Keratinocyte (primary cell): ENCODE results near the gene AUH. TPM values are rescaled to one million over a fixed set of nuclear protein-coding genes. Genes with fewer than 3 reads are reported as not detected.

Experiments
- DNase-seq: peaks from one replicate; pipeline ENCODE4 v3.0.0-alpha.2; 2011; ENCODE audit warnings: low read depth, missing footprints, low spot score
- FAIRE-seq: peaks from 2 replicates; lab custom pipeline; 2011; peaks lifted over from hg19 to GRCh38; lab: Jason Lieb, UNC
- H2AFZ ChIP-seq: 2 replicates; pipeline ENCODE4 v1.6.0; 2012; ENCODE audit warnings: low read length, control low read depth, inconsistent platforms; ENCODE audit not compliant: control insufficient read depth
- H3K27ac ChIP-seq: 2 replicates; pipeline ENCODE4 v1.5.1; 2011; ENCODE audit warnings: low read length; ENCODE audit not compliant: control insufficient read depth, insufficient read depth
- H3K27me3 ChIP-seq: 3 replicates; pipeline ENCODE4 v1.6.0; 2011; ENCODE audit warnings: low read length; ENCODE audit not compliant: control insufficient read depth, insufficient read depth; ENCODE audit errors: extremely low read depth
- H3K36me3 ChIP-seq, 2 experiments: 2 replicates in 1 of 2; 3 replicates in 1 of 2; pipeline ENCODE4 v1.5.1; 2011; ENCODE audit warnings: low read length in 2 of 2, mild to moderate bottlenecking in 1 of 2; ENCODE audit not compliant: control insufficient read depth in 2 of 2, insufficient read depth in 2 of 2; ENCODE audit errors: extremely low read depth in 1 of 2
- H3K4me1 ChIP-seq: 3 replicates; pipeline ENCODE4 v1.5.1; 2011; ENCODE audit warnings: low read length; ENCODE audit not compliant: control insufficient read depth, insufficient read depth; ENCODE audit errors: extremely low read depth
- H3K4me2 ChIP-seq: 3 replicates; pipeline ENCODE4 v1.6.0; 2011; ENCODE audit warnings: low read depth, low read length; ENCODE audit not compliant: control insufficient read depth, insufficient read depth; ENCODE audit errors: extremely low read depth
- H3K4me3 ChIP-seq, 3 experiments: fragments of 200-600 bp in 1 of 3; sonication (generic) in 1 of 3; 2 replicates in 2 of 3; 3 replicates in 1 of 3; pipeline ENCODE4 v1.5.1; 2011 to 2016; ENCODE audit warnings: low read length in 3 of 3, mild to moderate bottlenecking in 3 of 3, control low read depth in 2 of 3, inconsistent platforms in 1 of 3, low read depth in 1 of 3, mixed read lengths in 1 of 3, mixed run types in 1 of 3, moderate library complexity in 1 of 3; ENCODE audit not compliant: control insufficient read depth in 2 of 3, insufficient read depth in 2 of 3; ENCODE audit errors: extremely low read depth in 1 of 3
- H3K79me2 ChIP-seq: 2 replicates; pipeline ENCODE4 v1.6.0; 2012; ENCODE audit warnings: low read length; ENCODE audit not compliant: control insufficient read depth, insufficient read depth
- H3K9ac ChIP-seq: 3 replicates; pipeline ENCODE4 v1.6.0; 2011; ENCODE audit warnings: low read length; ENCODE audit not compliant: control insufficient read depth, insufficient read depth; ENCODE audit errors: extremely low read depth
- H3K9me1 ChIP-seq: 3 replicates; pipeline ENCODE4 v1.6.0; 2011; ENCODE audit warnings: low read length; ENCODE audit not compliant: control insufficient read depth, insufficient read depth; ENCODE audit errors: extremely low read depth
- H3K9me3 ChIP-seq: 2 replicates; pipeline ENCODE4 v1.5.1; 2012; ENCODE audit warnings: low read depth, low read length; ENCODE audit not compliant: control insufficient read depth
- H4K20me1 ChIP-seq: 3 replicates; pipeline ENCODE4 v1.6.0; 2011; ENCODE audit warnings: low read length; ENCODE audit not compliant: control insufficient read depth, insufficient read depth; ENCODE audit errors: extremely low read depth
- CTCF ChIP-seq, 3 experiments: IDR thresholded peaks in 1 of 3; conservative IDR thresholded peaks in 1 of 3; optimal IDR thresholded peaks in 1 of 3; 2 replicates in 2 of 3; 3 replicates in 1 of 3; pipeline versions ENCODE3 to v1.5.1; 2011; ENCODE audit warnings: low read length in 3 of 3, mild to moderate bottlenecking in 3 of 3, moderate library complexity in 2 of 3, control low read depth in 1 of 3, inconsistent platforms in 1 of 3; ENCODE audit not compliant: insufficient read depth in 2 of 3; ENCODE audit errors: extremely low read depth in 1 of 3
- EZH2 ChIP-seq: IDR thresholded peaks from one replicate; pipeline ENCODE4 v1.6.1; 2012; ENCODE audit warnings: inconsistent platforms, mild to moderate bottlenecking, low read length, moderate library complexity
- dilution Hi-C: fragments of 300-500 bp; cut with MboI; formaldehyde crosslinking; loops from one replicate; pipeline ENCODE4 v1.7.0; 2020; ENCODE audit warnings: low sequenced_read_pairs; ENCODE audit not compliant: extremely low pct_ligation_motif_present
- polyA plus RNA-seq, 5 experiments: library from polyadenylated mRNA; depleted of rRNA in 3 of 5; stranded (reverse) in 3 of 5; stranded (forward) in 1 of 5; unstranded in 1 of 5; fragments of >200 nt; gene quantifications; 1 replicate in 1 of 5; 2 replicates in 3 of 5; 3 replicates in 1 of 5; pipeline versions ENCODE4 v1.2.1 to v1.2.3, GENCODE V29; 2011 to 2012; ENCODE audit warnings: missing spikeins in 2 of 5, low read depth in 1 of 5, low replicate concordance in 1 of 5

Gene AUH
- polyA plus RNA-seq, 1 donor (not counting 4 experiments of a cell fraction or from before 2014, with no cell fraction given) = 5.5 TPM

- H3K27me3 ChIP-seq = peaks cover 4% of the 10 kb centered on the region
- no peak overlapping the region for H3K4me2 ChIP-seq
- H3K79me2 ChIP-seq = no peaks in the 10 kb centered on the region
- peaks cover 28% of the 10 kb centered on the region for H3K4me1 ChIP-seq
- dilution Hi-C loops = no loop called here
- FAIRE-seq (no peak), DNase-seq (no peak)
- H4K20me1 ChIP-seq = no peaks in the 10 kb centered on the region
- no peak overlapping the region for H2AFZ ChIP-seq
- H3K27ac ChIP-seq = no peak overlapping the region
- no peak overlapping the region for H3K9ac ChIP-seq
- TF ChIP-seq CTCF (optimal IDR thresholded peaks at IDR 0.05 in 1 of 3, IDR thresholded peaks at IDR 0.05 in 1 of 3, conservative IDR thresholded peaks at IDR 0.05 in 1 of 3; ENCODE audit: extremely low read depth in 1 of 3, insufficient read depth in 2 of 3, low read length in 3 of 3) (no peak), EZH2 (no peak)
- H3K9me1 ChIP-seq = no peaks in the 10 kb centered on the region
- H3K9me3 ChIP-seq = peaks cover 4% of the 10 kb centered on the region
- no peak overlapping the region for H3K4me3 ChIP-seq
- no peaks in the 10 kb centered on the region for H3K36me3 ChIP-seq
Measured at GRCh38 chr9:91198405-91198804, 163.3 kb downstream of the AUH start.

GRCh38 chr9:91197232-91198181, 164.2 kb downstream of the AUH start:
- H3K9ac ChIP-seq = no peak overlapping the region
- TF ChIP-seq EZH2 = no peak
- no peak for TF ChIP-seq CTCF (optimal IDR thresholded peaks at IDR 0.05 in 1 of 3, IDR thresholded peaks at IDR 0.05 in 1 of 3, conservative IDR thresholded peaks at IDR 0.05 in 1 of 3; ENCODE audit: extremely low read depth in 1 of 3, insufficient read depth in 2 of 3, low read length in 3 of 3)
- dilution Hi-C loops = no loop called here
- H3K4me2 ChIP-seq = peak overlapping the region; percentile 31
- no peak overlapping the region for H2AFZ ChIP-seq
- FAIRE-seq (peak; percentile 83), DNase-seq (peak; percentile 82)
- H3K4me1 ChIP-seq = peaks cover 36% of the 10 kb centered on the region
- no peaks in the 10 kb centered on the region for H3K9me1 ChIP-seq
- H3K27ac ChIP-seq = peak overlapping the region; percentile 61
- H3K36me3 ChIP-seq = no peaks in the 10 kb centered on the region
- no peak overlapping the region for H3K4me3 ChIP-seq
- H3K27me3 ChIP-seq = peaks cover 4% of the 10 kb centered on the region
- no peaks in the 10 kb centered on the region for H4K20me1 ChIP-seq
- H3K9me3 ChIP-seq = no peaks in the 10 kb centered on the region
- no peaks in the 10 kb centered on the region for H3K79me2 ChIP-seq
